GM21717 (cell line): ENCODE measurements around the gene DDX1.
"Not testable (repeated sequence)": the region's sequence is repeated elsewhere in the genome, so short reads cannot be mapped to it uniquely, and the experiment has no call there.

Experiments used
- ATAC-seq: cut with Tn5 transposase; IDR thresholded peaks from one replicate; pipeline ENCODE4 v1.9.1; 2021; ENCODE audit warnings: mild to moderate bottlenecking, moderate library complexity; ENCODE audit not compliant: unreplicated experiment

Gene DDX1

DNA sequence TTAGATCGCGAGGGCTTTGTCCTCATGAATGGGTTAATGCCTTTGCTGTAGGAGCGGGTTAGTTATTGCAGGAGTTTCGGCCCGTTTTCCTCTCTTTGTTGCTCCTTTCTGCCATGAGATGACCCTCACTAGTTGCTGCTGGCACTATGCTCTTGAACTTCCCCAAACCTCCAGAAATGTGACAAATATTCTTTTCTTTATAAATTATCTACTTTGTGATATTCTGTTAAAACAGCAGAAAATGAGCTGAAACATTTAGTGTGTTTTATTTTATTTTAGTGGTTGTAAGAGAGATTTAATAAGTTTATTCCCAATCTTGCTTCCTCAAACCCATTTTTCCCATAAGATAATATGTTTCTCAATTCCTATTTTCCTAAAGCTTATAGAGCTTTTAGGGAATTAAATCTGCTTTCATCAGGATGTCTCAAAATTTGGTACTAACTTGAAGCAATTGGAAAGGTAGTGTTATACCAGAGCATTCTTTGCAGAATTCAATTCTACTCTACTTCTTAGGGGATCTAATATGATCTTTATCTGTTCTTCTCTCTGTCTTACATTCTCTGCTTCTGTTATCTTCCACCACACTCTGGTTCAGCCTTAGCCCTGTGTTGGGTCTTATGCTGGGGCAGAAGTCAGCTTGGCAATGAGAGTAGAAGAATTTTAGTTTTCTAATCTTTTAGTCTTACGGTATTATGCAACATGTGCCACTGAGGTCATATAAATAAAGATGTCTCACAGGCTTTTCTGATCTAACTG is 23.1 kb downstream of the DDX1 start:
- ATAC-seq: no peak

DNA sequence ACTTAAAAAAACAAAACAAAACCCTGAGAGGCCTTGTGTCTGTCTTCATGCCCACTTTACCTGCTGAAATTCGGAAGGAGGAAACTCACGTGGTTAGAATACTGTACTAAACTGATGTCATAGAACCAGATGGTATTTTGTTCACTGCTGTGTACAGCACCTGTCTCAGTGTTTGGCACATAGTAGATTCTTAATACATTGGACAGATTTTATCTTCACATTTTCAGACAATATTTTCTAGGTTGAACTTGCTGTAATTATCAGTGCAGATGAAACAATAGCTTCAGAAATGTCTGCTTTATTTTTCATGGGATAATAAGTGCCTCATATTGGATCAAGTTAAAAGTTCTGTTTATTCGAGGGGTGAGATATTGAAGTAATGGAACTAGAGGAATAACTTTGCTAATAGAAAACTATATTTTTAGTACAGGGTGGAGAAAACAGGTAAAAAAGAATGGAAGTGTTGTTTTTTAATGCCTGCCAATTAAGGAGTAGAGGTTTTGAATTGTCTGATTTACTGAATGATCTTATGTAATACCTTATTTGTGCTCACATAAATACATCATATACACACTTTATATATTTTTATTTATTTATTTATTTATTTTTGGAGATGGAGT is 23.7 kb downstream of the DDX1 start:
- ATAC-seq: no peak

GRCh38 chr2:15616429-15616828 is 24.8 kb downstream of the DDX1 start:
- no peak for ATAC-seq

- no peak for ATAC-seq
Measured at GRCh38 chr2:15616850-15617777, 25.4 kb downstream of the DDX1 start.

- ATAC-seq: no peak
Measured at GRCh38 chr2:15617778-15618448, 26.2 kb downstream of the DDX1 start.

- no peak for ATAC-seq
Measured at GRCh38 chr2:15618449-15618855, 26.8 kb downstream of the DDX1 start.

DNA sequence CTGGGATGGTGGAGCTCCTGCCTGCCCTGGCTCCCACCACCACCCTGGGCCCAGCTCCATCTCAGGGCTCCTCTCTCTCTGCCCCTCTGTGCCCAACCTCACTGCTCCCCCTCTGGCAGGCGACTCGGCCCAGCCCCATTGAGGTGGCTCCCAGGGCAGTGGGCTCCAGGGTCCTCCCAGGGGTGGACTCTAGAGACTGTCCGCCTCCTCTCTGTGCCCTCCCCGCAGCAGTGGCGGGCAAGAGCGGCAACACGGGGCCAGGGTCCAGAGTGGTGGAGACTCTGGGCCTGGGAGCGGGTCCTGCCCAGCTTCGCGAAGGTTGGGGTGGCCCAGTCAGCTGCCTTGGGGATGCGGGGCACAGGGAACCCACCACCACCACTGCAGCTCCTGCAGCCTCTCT is 27.4 kb downstream of the DDX1 start:
- ATAC-seq: no peak

- ATAC-seq: no peak
Measured at GRCh38 chr2:15619510-15619909, 27.8 kb downstream of the DDX1 start.

DNA sequence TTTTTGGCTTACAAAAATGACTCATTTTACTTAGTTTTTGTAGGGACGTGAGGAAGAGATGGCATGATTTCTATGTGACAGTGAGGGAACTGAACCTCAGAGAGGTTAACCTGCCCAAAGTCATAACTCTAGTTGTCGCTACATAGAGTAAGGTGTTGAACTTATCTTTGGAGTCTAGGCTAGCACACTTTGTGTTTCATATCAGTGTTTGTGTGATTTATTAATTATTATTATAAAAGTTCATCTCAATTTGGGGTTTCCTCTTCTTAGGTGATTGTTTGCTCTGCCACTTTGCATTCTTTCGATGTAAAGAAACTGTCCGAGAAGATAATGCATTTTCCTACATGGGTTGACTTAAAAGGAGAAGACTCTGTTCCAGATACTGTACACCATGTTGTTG is 28.3 kb downstream of the DDX1 start:
- ATAC-seq: no peak

DNA sequence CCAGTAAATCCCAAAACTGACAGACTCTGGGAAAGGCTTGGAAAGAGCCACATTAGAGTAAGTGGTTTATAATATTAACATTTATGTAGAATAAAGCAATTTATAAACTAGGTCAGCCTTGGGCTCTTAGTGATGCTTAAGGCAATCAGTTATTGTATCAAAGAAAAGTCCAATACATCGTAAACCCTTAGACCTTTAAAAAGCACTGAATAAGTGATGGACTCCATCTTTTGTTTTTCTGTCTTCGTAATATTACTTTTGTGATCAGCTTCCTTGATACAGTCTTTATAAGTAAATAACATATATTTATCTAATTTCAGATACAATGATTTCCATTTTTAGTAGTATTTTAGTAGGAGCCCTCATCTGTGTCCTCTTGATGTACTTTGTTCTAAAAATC is 28.7 kb downstream of the DDX1 start:
- ATAC-seq: no peak

DNA sequence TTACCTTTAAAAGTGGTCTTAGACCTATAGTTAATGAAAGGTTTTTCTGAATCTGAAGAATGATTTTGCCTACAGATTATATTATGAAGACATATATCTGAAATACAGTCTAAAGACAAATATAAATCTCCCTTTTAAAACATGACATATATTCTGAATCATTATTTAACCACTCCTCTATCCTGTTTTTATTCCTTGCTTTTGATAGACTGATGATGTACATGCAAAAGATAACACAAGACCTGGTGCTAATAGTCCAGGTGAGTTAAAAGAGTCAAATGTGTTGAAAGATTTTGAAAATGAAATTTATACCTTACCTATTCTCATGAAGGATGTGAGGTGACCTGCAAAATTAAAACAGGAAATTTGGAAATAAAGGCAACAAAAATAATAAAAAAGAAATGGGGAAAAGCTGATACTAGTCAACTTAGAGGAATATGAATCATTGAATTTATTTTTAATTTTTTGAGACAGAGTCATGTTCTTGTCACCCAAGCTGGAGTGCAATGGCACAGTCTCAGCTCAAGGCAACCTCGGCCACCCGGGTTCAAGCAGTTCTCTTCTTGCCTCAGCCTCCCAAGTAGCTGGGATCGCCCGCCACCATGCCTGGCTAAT is 29.3 kb downstream of the DDX1 start:
- no peak for ATAC-seq

DNA sequence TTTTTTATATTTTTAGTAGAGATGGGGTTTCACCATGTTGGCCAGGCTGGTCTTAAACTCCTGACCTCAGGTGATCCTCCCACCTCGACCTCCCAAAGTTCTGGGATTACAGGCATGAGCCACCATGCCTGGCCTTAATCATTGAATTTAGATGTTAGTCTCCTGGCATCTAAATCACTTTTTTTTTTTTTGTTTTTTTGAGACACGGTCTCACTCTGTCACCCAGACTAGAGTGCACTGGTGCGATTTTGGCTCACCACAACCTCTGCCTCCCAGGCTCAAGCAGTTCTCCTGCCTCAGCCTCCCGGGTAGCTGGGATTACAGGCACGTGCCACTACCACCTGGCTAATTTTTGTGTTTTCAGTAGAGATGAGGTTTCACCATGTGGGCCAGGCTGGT is 29.8 kb downstream of the DDX1 start:
- not testable (repeated sequence) for ATAC-seq

DNA sequence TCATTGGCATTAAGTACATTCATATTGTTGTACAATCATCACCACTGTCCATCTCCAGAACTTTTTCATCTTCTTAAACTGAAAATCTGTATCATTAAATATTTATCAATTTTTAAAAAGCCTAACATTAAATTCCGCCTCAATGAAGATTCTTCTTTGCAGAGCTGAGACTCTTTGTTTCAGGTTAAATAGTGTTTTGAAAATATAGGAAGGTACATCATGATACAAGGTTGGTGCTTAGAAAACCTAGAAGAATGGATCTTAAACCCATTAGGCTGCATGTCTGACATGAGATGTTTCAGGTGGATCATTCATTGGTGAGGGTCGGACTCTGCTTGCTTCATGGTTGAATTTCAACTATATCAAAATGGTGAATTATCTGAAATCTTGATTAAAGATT is 30.5 kb downstream of the DDX1 start:
- ATAC-seq: no peak

GRCh38 chr2:15622614-15623480 is 31.2 kb downstream of the DDX1 start:
- no peak for ATAC-seq

DNA sequence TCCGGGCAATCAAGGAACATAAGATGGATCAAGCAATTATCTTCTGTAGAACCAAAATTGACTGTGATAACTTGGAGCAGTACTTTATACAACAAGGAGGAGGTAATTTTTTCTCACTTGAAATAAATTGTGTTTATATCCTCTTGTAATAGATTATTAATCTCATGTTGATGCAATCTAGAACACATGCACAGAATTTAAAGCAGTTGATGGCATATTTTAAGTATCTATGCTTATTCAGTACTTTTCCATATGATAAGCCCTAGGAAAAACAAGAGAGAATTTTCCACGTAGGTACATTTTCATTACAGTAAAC is 31.8 kb downstream of the DDX1 start:
- ATAC-seq: no peak

DNA sequence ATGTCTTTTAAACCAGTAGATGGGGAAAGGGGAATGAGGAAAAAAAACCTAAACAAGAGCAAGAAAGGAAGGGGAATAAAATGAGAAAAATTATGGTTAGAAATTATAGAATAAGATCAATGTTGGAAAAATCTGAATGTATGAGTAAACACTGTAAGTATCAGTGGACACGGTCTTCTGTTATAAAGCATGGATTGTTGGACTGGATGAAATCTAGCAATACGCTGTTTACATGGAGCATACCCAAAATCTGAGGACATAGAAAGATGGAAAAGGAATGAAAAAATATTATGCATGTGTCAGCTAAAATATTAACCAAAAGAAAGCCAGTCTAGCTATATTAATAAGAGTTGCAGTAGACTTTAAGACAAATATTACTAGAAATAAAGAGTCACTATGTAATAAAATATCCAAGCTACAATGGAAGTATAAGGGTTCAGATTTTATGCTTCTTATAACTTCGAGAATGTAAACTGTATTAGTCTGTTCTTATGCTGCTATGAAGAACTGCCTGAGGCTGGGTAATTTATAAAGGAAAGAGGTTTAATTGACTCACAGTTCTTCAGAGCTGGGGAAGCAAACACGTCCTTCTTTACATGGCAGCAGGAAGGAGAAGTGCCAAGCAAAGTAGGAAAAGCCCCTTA is 32.4 kb downstream of the DDX1 start:
- ATAC-seq: no peak

DNA sequence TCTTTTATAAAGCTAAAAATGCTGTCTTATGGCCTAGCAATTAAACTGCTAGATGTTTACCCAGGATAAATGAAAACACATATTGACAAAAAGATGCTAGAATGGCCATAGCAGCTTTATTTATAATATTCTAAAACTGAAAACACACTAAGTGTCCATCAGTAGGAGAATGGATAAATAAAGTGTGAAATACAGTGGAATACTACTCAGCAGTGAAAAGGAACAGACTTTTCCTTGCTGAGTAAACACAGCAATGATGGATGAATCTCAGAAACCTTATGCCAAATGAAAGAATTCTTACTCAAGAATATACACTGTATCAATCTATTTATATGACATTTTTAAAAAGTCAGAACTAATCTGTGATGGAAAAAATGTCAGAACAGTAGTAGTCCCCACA is 33.2 kb downstream of the DDX1 start:
- ATAC-seq: no peak

DNA sequence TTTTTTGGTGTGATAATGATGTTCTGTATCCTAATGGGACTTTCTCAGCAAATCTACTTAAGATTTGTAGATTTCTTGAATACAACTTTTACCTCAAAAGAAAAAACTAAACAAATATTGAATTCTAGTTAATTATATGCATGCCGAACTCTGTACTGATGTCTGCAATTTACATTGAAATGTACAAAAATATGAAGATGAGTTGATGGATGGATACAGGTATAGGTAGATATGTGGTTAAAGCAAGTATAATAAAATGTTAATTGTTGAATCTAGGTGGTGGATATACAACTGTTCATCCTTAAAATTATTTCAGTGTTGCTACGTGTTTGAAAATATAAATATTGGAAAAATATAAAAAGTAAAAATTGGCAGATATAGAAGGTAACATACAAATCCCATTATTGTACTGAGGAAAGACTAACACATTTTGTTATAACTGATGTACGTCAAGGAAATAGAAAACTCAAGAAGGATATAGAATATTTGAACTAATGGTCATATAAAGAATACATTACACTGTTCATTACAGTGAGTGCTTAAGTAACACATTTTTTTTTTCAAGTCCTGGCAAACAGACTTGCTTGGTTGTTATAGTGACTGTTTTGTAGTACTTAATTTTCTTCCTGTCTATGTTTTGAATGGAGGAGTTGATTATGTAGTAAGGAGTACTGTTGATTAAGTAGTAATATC is 33.8 kb downstream of the DDX1 start:
- ATAC-seq: no peak

GRCh38 chr2:15626126-15626525 is 34.5 kb downstream of the DDX1 start:
- no peak for ATAC-seq
